HG02571 (cell line): ENCODE measurements around the gene LRRN4CL.
"Not testable (repeated sequence)": the region's sequence is repeated elsewhere in the genome, so short reads cannot be mapped to it uniquely, and the experiment has no call there.

Source experiments
- ATAC-seq: cut with Tn5 transposase; IDR thresholded peaks from one replicate; pipeline ENCODE4 v1.9.1; 2021; ENCODE audit warnings: mild to moderate bottlenecking, moderate library complexity; ENCODE audit not compliant: unreplicated experiment

Gene LRRN4CL

GRCh38 chr11:62689421-62690183 lies at the start of gene LRRN4CL:
Gene LRRN4CL, minus strand, starts transcription at chr11:62689530. Its CDS starts 1,022 bp downstream, at chr11:62688508.
- no peak for ATAC-seq

GRCh38 chr11:62737196-62737595 lies 47.9 kb upstream of the LRRN4CL start:
- no peak for ATAC-seq

GRCh38 chr11:62732830-62733229 lies 43.5 kb upstream of the LRRN4CL start:
- ATAC-seq: no peak

- ATAC-seq: not testable (repeated sequence)
These were observed 40.7 kb upstream of the LRRN4CL start for GRCh38 chr11:62730076-62730475.

GRCh38 chr11:62728171-62728988 lies 39.0 kb upstream of the LRRN4CL start, which contains the start of gene TTC9C:
Gene TTC9C, plus strand, starts transcription at chr11:62728486. Its CDS starts 363 bp downstream, at chr11:62728849.
- no peak for ATAC-seq

- ATAC-seq: peak; percentile 51
These were observed 38.5 kb upstream of the LRRN4CL start for GRCh38 chr11:62727872-62728170.

- peak; percentile 81 for ATAC-seq
These were observed 38.0 kb upstream of the LRRN4CL start, which contains the start of gene HNRNPUL2 for GRCh38 chr11:62727165-62727871. Gene HNRNPUL2, minus strand, starts transcription at chr11:62727457. Its CDS starts 301 bp downstream, at chr11:62727156.

GRCh38 chr11:62726915-62727164 lies 37.5 kb upstream of the LRRN4CL start:
- ATAC-seq: peak; percentile 5

- no peak for ATAC-seq
These were observed 37.0 kb upstream of the LRRN4CL start for GRCh38 chr11:62726156-62726914.

- ATAC-seq: no peak
These were observed 36.3 kb upstream of the LRRN4CL start for GRCh38 chr11:62725646-62726045.

- no peak for ATAC-seq
These were observed 34.8 kb upstream of the LRRN4CL start for GRCh38 chr11:62724171-62724570.

GRCh38 chr11:62721994-62722393 lies 32.7 kb upstream of the LRRN4CL start:
- ATAC-seq: no peak

- no peak for ATAC-seq
These were observed 30.1 kb upstream of the LRRN4CL start for GRCh38 chr11:62719302-62719978.

GRCh38 chr11:62716816-62717215 lies 27.5 kb upstream of the LRRN4CL start:
- ATAC-seq: no peak

- ATAC-seq: no peak
These were observed 26.9 kb upstream of the LRRN4CL start for GRCh38 chr11:62716206-62716605.

GRCh38 chr11:62715150-62716130 lies 26.1 kb upstream of the LRRN4CL start:
- ATAC-seq: no peak

GRCh38 chr11:62713343-62713742 lies 24.0 kb upstream of the LRRN4CL start:
- ATAC-seq: no peak

- no peak for ATAC-seq
These were observed 23.5 kb upstream of the LRRN4CL start for GRCh38 chr11:62712861-62713260.

- ATAC-seq: no peak
These were observed 23.0 kb upstream of the LRRN4CL start for GRCh38 chr11:62712276-62712812.
